Heart right ventricle (tissue), 16 donors: ENCODE results near the gene ZNF414. TPM values are rescaled to one million over a fixed set of nuclear protein-coding genes. Genes with fewer than 3 reads are reported as not detected.

Experiments used
- ATAC-seq, 8 donors: fragments of 200-7000 bp; cut with Tn5 transposase; one replicate each; pipeline ENCODE4 v1.9.1; 2020; ENCODE audit warnings: mild to moderate bottlenecking in 8 of 8, moderate library complexity in 8 of 8, moderate number of reproducible peaks in 1 of 8
- DNase-seq, 2 donors: peaks; one replicate each; pipeline ENCODE4 v3.0.0-alpha.2; 2020
- H3K27ac ChIP-seq, 10 donors: fragments of 200-600 bp; sonication (generic) in 2 of 10; one replicate each; pipeline versions ENCODE4 v1.5.0 to v1.8.0; 2020 to 2022; ENCODE audit warnings: mild to moderate bottlenecking in 3 of 10
- H3K27me3 ChIP-seq, 7 donors: fragments of 200-600 bp; one replicate each; pipeline ENCODE4 v1.8.0; 2021 to 2022; ENCODE audit warnings: mild to moderate bottlenecking in 2 of 7
- H3K36me3 ChIP-seq, 9 donors: fragments of 200-600 bp; sonication (generic) in 1 of 9; one replicate each; pipeline versions ENCODE4 v1.5.0 to v1.8.0; 2020 to 2022; ENCODE audit warnings: mild to moderate bottlenecking in 2 of 9
- H3K4me1 ChIP-seq, 9 donors: fragments of 200-600 bp; sonication (generic) in 1 of 9; one replicate each; pipeline versions ENCODE4 v1.5.0 to v1.8.0; 2020 to 2022; ENCODE audit warnings: mild to moderate bottlenecking in 4 of 9
- H3K4me3 ChIP-seq, 10 donors: fragments of 200-600 bp; sonication (generic) in 2 of 10; one replicate each; pipeline versions ENCODE4 v1.5.0 to v1.8.0; 2020 to 2022; ENCODE audit warnings: mild to moderate bottlenecking in 7 of 10, moderate library complexity in 2 of 10
- H3K9me3 ChIP-seq, 11 donors: fragments of 200-600 bp in 10 of 11; sonication (generic) in 2 of 11; one replicate each; pipeline versions ENCODE4 v1.5.0 to v1.8.0; 2013 to 2022; ENCODE audit warnings: mild to moderate bottlenecking in 2 of 11, control low read depth in 1 of 11, moderate library complexity in 1 of 11
- CTCF ChIP-seq, 9 donors: fragments of 200-600 bp; sonication (generic) in 2 of 9; IDR thresholded peaks; one replicate each; pipeline versions ENCODE4 v1.5.0 to v1.8.0; 2021 to 2022; ENCODE audit warnings: antibody characterized with exemption in 9 of 9, mild to moderate bottlenecking in 5 of 9, moderate library complexity in 1 of 9
- WGBS, 2 donors: extraction: QIAGEN DNeasy Blood & Tissue Kit; methylation state at CpG; one replicate each; pipeline ENCODE4 v1.1.7; 2013; ENCODE audit warnings: inconsistent platforms in 1 of 2; 5-methylcytosine and 5-hydroxymethylcytosine counted together
- intact Hi-C, 10 donors: fragments of 100-400 bp; cut with DNase I; formaldehyde crosslinking; loops; one replicate each; pipeline versions ENCODE4 v1.11.1 to v1.14.2; 2022
- polyA plus RNA-seq, 2 donors: library from polyadenylated mRNA; stranded (reverse); fragments of 200-250 nt; gene quantifications; one replicate each; pipeline ENCODE4 v1.2.3, GENCODE V29; 2013
- total RNA-seq, 10 donors: library from RNA; stranded (reverse); fragmentation: NEBNext Ultra II Directional in 3 of 10; extraction: Animal tissue kit (Norgen Biotek cat#: 25700) in 3 of 10; gene quantifications; one replicate each; pipeline versions ENCODE4 v1.2.1 to v1.2.4, GENCODE V29; 2021 to 2023
- donor health status: Arrhythmogenic right ventricular cardiomyopathy.
- donor health status: ischemic (EF 13 %, LVEDD 7.1; RV severe dilation, severe dysfunction).
- donor health status: healthy with polysubstance abuse.
- donor health status: DM: no; HTN: yes; CAD: no.
- donor health status: DM: no; HTN: no; CAD: no.
- donor health status: ischemic (EF 25% LVEDD 6.9; RV normal size, moderate dysfunction).
- donor health status: ischemic (EF 25% LVEDD 5.7; RV mildly dilated, moderate dysfunction).
- donor health status: healthy.
- donor health status: DM: yes; HTN: yes; CAD: no.
- donor health status: Ischemic cardiomyopathy.
- donor health status: ischemic (EF 35%, LVEDD 5.7; RV mildly dilated, moderate dysfunction).
- donor health status: nonischemic (EF 11% LVEDD 7.7; RV severe dilation, severe dysfunction).
- donor health status: DM: yes; HTN: yes; CAD: no.
- donor health status: PGD.
- donor health status: ischemic (EF 29% LVEDD 5.4; RV normal size, mild dysfunction).
- donor health status: nonischemic (EF 23%, LVEDD 6.1; RV moderate dilation, normal function).

The ZNF414 gene
- total and polyA plus RNA-seq, 12 donors: 11.7 to 34.3 (median 17.7) TPM

- 89 to 93% methylated on average over 8 of the region's 8 CpGs for WGBS, 2 donors
- Histone ChIP-seq H3K4me3 (no peak overlapping the region), H3K9me3 (no peaks in the 10 kb centered on the region), H3K27ac (no peak overlapping the region), H3K27me3 (no peaks in the 10 kb centered on the region), H3K4me1 (peaks cover 11 to 65% (median 38%) of the 10 kb centered on the region in 9 donors), H3K36me3 (peaks cover 0 to 97% (median 48%) of the 10 kb centered on the region in 9 donors)
- ATAC-seq: no peak
- DNase-seq: no peak
- no peak for TF ChIP-seq CTCF (IDR thresholded peaks at IDR 0.05)
- intact Hi-C loops: no loop called here
These were observed 30.8 kb downstream of the ZNF414 start for GRCh38 chr19:8483165-8483564.

GRCh38 chr19:8482696-8483095 is 31.3 kb downstream of the ZNF414 start:
- ATAC-seq (no peak), DNase-seq (no peak)
- WGBS, 2 donors: 84 to 88% methylated on average over 11 of the region's 11 CpGs
- Histone ChIP-seq H3K27me3 (no peaks in the 10 kb centered on the region), H3K4me1 (peaks cover 14 to 65% (median 43%) of the 10 kb centered on the region in 9 donors), H3K27ac (no peak overlapping the region), H3K9me3 (no peaks in the 10 kb centered on the region), H3K36me3 (peaks cover 0 to 97% (median 43%) of the 10 kb centered on the region in 9 donors), H3K4me3 (no peak overlapping the region)
- no peak for TF ChIP-seq CTCF (IDR thresholded peaks at IDR 0.05)
- intact Hi-C loops: no loop called here

- 67 to 69% methylated on average over 6 of the region's 6 CpGs for WGBS, 2 donors
- H3K36me3 ChIP-seq: peaks cover 0 to 97% (median 33%) of the 10 kb centered on the region in 9 donors
- peaks cover 14 to 63% (median 49%) of the 10 kb centered on the region in 9 donors for H3K4me1 ChIP-seq
- H3K9me3 ChIP-seq: no peaks in the 10 kb centered on the region
- DNase-seq (no peak), ATAC-seq (no peak)
- H3K27me3 ChIP-seq: no peaks in the 10 kb centered on the region
- peak overlapping the region in 1 of 10 donors; percentile 10 for H3K27ac ChIP-seq
- no peak for TF ChIP-seq CTCF (IDR thresholded peaks at IDR 0.05)
- no peak overlapping the region for H3K4me3 ChIP-seq
- intact Hi-C loops: no loop called here
These were observed 32.4 kb downstream of the ZNF414 start for GRCh38 chr19:8481616-8482015.

GRCh38 chr19:8481201-8481600 is 32.8 kb downstream of the ZNF414 start:
- intact Hi-C loops: no loop called here
- Histone ChIP-seq H3K27ac (peak overlapping the region in 1 of 10 donors; percentile 10), H3K27me3 (no peaks in the 10 kb centered on the region), H3K4me1 (peaks cover 14 to 67% (median 51%) of the 10 kb centered on the region in 9 donors), H3K36me3 (peaks cover 0 to 97% (median 28%) of the 10 kb centered on the region in 9 donors), H3K4me3 (no peak overlapping the region), H3K9me3 (no peaks in the 10 kb centered on the region)
- ATAC-seq: peak in 4 of 8 donors; percentile 18 to 53 (median 28)
- DNase-seq: no peak
- TF ChIP-seq CTCF (IDR thresholded peaks at IDR 0.05): no peak
- WGBS, 2 donors: 64 to 69% methylated on average over 11 of the region's 11 CpGs
